NCI-H460 (cell line): ENCODE results near the gene PWP2. TPM values are rescaled to one million over a fixed set of nuclear protein-coding genes. Genes with fewer than 3 reads are reported as not detected.
"Not testable (repeated sequence)": the region's sequence is repeated elsewhere in the genome, so short reads cannot be mapped to it uniquely, and the experiment has no call there.

ENCODE experiments used
- DNase-seq: peaks from one replicate; pipeline ENCODE4 v3.0.0-alpha.2; 2016; ENCODE audit warnings: low read depth; ENCODE audit errors: extremely low read depth
- total RNA-seq: library from RNA; depleted of rRNA; stranded (reverse); fragments of >200 nt; shearing (Covaris generic); gene quantifications from 2 replicates; pipeline ENCODE4 v1.2.3, GENCODE V29; 2014; rRNA removed

PWP2 gene
- total RNA-seq, 1 experiment from 2014 or later: 2.2 TPM

- not testable (repeated sequence) for DNase-seq
These were observed 52.4 kb downstream of the PWP2 start for GRCh38 chr21:44159349-44160297.

DNA sequence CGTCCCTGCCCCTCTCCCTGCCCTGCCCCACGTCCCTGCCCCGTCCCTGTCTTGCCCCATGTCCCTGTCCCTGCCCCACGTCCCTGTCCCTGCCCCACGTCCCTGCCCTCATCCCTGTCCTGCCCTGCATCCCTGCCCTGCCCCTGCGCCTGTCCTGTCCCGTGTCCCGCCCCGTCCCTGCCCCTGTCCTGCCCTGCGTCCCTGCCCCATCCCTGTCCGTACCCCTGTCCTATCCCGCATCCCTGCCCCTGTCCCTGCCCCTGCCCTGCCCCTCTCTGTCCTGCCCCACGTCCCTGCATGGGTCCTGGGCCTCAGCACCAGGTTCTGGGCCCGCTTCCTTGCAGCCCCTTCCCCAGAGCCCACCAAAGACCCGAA lies 53.1 kb downstream of the PWP2 start:
- DNase-seq: not testable (repeated sequence)

DNA sequence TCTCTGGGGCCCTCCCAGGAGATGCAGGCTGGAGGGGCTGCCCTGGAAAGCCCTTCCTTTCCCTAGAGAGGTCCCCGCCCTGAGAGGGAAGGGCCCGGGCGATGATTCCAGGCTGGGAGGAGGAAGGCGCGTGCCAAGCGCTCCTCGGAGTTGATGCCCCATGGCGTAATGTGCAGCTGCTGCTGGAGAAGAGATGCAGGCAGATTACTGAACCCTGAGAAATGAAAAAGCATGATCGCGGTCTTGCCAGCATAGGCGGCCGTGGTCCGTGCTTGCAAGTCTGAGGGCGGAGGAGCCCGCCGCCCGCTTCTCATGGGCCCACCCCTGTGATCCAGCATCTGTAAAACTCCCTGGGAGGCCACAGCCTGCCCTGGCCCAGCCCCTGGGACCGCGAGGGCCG lies 53.6 kb downstream of the PWP2 start:
- not testable (repeated sequence) for DNase-seq

- not testable (repeated sequence) for DNase-seq
These were observed 56.0 kb downstream of the PWP2 start for GRCh38 chr21:44163167-44163653.

DNA sequence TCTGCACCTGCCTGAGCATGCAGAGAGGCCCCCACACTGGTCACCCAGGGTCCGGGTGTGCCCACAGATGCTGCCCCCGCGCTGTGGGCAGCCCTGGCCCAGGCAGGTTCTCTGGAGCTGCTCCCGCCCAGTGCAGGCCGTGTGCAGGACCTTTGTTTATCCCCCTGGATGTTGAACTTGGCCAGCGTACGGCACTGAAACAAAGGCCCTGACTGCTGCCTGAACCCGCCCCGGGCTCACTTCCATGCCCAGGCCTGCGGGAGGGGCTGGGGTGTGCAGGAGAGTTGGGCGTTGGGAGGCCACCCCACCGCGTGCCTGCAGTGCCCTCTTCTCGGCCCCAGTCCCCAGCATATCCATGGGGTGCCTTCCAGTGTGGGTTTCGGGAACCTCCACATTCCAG lies 58.7 kb downstream of the PWP2 start:
- DNase-seq: not testable (repeated sequence)

DNA sequence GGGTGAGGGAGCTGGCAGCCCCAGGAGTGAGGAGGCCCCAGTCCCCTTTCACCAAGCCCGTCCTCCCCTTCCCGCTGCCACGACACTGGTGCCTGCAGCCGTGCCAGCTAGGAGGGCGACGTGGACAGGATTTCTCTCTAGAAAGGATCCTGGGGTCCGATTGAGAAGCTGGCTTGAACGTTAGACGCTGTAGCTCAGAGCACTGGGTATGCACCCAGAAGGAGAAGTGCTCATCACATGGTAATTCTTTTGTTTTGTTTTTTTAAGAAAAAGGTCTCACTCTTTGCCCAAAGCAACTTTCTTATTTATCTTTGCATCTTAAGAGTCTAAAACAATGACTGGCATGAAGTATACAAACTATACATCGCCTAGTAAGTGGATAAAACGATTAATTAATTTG lies 60.3 kb downstream of the PWP2 start:
- DNase-seq: not testable (repeated sequence)

DNA sequence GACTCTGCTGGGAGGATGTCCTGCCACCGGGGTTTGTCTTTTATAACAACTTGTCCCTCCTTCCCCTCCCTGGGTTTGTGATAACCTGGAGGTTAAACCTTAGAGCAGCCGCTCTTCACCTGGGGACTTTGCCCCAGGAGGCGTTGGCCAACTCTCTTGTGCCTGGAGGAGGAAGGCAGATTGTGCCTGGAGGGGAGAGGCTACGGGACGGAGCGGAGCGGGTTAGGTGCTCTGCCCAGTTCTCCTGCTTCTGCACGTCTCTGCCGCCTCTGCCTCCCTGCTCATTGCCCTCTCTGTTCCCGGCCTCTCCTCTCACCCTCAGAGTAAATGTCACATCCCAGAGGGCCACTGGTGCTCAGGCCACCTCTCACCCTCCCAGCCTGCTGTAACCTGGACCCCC lies 63.1 kb downstream of the PWP2 start:
- DNase-seq: not testable (repeated sequence)

DNA sequence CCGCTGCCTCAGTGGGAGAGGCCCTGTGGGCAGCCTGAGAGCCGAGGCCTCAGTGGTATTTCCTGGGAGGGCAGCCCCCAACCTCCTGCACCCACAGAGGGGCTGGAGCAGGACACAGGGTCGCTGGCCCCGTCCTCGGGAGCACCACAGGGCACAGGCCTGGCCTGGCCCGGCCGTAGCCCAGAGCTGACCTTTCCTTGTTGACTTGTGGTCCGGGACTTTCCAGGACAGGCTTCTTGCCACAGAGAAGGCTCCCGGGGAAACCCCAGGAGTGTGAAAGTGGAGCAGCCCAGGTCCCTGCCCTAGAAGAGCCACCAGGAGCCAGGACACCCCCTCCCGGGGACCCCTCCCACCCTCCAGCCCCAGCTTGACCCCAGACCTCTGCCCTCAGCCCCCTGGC lies 63.7 kb downstream of the PWP2 start:
- not testable (repeated sequence) for DNase-seq

GRCh38 chr21:44171962-44172572 lies 64.9 kb downstream of the PWP2 start:
- not testable (repeated sequence) for DNase-seq

DNA sequence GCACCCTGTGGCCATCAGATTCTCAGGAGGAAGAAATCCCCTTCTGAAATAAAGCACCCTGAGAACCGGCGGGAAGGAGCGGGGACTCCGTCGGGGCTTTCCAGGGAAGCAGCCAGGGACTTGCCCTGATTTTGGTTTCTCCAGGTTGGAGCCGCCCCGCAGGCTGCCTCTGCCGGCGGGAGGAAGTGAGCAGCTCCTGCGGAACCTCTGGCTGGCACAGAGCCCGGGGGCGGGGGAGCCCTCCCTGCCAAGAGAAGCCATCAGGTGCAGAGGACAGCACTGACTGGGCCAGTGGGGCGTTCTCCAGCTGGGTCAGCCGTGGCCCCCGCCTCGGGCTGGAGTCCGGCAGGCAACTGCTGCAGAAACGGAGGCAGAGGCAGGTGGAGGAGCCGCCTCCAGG lies 65.5 kb downstream of the PWP2 start:
- DNase-seq: not testable (repeated sequence)

GRCh38 chr21:44175189-44175588 lies 68.0 kb downstream of the PWP2 start:
- not testable (repeated sequence) for DNase-seq

GRCh38 chr21:44176127-44176526 lies 68.9 kb downstream of the PWP2 start:
- not testable (repeated sequence) for DNase-seq

Other genes starting within 250 kb of the PWP2 start
- 27.5 and 29.3 TPM in 2 replicates for gene AGPAT3, start 242.2 kb upstream of the PWP2 start, total RNA-seq
- 17.4 and 18.7 TPM in 2 replicates for gene TRAPPC10, start 95.1 kb upstream of the PWP2 start, total RNA-seq
- 2.8 and 3.5 TPM in 2 replicates for gene GATD3, start 26.3 kb downstream of the PWP2 start, total RNA-seq
- gene ICOSLG, start 133.5 kb downstream of the PWP2 start, total RNA-seq: 0.40 and 0.47 TPM in 2 replicates
- not detected in 2 replicates for gene DNMT3L, start 154.5 kb downstream of the PWP2 start, total RNA-seq
- gene AIRE, start 178.5 kb downstream of the PWP2 start, total RNA-seq: not detected in 2 replicates
- 70.8 and 71.0 TPM in 2 replicates for gene PFKL, start 192.7 kb downstream of the PWP2 start, total RNA-seq
- gene CFAP410, start 232.0 kb downstream of the PWP2 start, total RNA-seq: 5.0 and 5.4 TPM in 2 replicates
- gene TRPM2, start 246.2 kb downstream of the PWP2 start, total RNA-seq: 5.7 and 6.8 TPM in 2 replicates